Astrocyte (in vitro differentiated cells and primary cell): Measurements from ENCODE around the gene CAPS. TPM values are rescaled to one million over a fixed set of nuclear protein-coding genes. Genes with fewer than 3 reads are reported as not detected.

Experiments used
- DNase-seq: peaks from one replicate; pipeline ENCODE4 v3.0.0-alpha.2; 2010; ENCODE audit warnings: low read depth
- FAIRE-seq: peaks from 2 replicates; lab custom pipeline; 2011; peaks lifted over from hg19 to GRCh38; lab: Jason Lieb, UNC
- H2AFZ ChIP-seq: 2 replicates; pipeline ENCODE4 v1.6.0; 2012; ENCODE audit warnings: low read depth, low read length, inconsistent platforms
- H3K27ac ChIP-seq: 2 replicates; pipeline ENCODE4 v1.5.1; 2011; ENCODE audit warnings: low read depth, low read length, inconsistent platforms
- H3K27me3 ChIP-seq: 2 replicates; pipeline ENCODE4 v1.6.0; 2011; ENCODE audit warnings: low read length, inconsistent platforms; ENCODE audit not compliant: insufficient read depth
- H3K36me3 ChIP-seq: 2 replicates; pipeline ENCODE4 v1.5.1; 2011; ENCODE audit warnings: low read length, inconsistent platforms; ENCODE audit not compliant: insufficient read depth
- H3K4me1 ChIP-seq: 2 replicates; pipeline ENCODE4 v1.5.1; 2011; ENCODE audit warnings: low read length, inconsistent platforms; ENCODE audit not compliant: insufficient read depth
- H3K4me2 ChIP-seq: 2 replicates; pipeline ENCODE4 v1.6.0; 2012; ENCODE audit warnings: low read length, inconsistent platforms
- H3K4me3 ChIP-seq: 2 replicates; pipeline ENCODE4 v1.5.1; 2011; ENCODE audit warnings: low read depth, mild to moderate bottlenecking, low read length, inconsistent platforms; ENCODE audit not compliant: insufficient read depth
- H3K79me2 ChIP-seq: 2 replicates; pipeline ENCODE4 v1.6.0; 2012; ENCODE audit warnings: mild to moderate bottlenecking, low read length, inconsistent platforms; ENCODE audit not compliant: insufficient read depth
- H3K9ac ChIP-seq: 2 replicates; pipeline ENCODE4 v1.6.0; 2012; ENCODE audit warnings: mild to moderate bottlenecking, low read length, inconsistent platforms
- H3K9me3 ChIP-seq: 2 replicates; pipeline ENCODE4 v1.5.1; 2012; ENCODE audit warnings: low read depth, mild to moderate bottlenecking, low read length, inconsistent platforms; ENCODE audit not compliant: insufficient read depth
- H4K20me1 ChIP-seq: 2 replicates; pipeline ENCODE4 v1.6.0; 2012; ENCODE audit warnings: low read length, inconsistent platforms; ENCODE audit not compliant: insufficient read depth
- H3K27ac Mint-ChIP-seq: one replicate; pipeline ENCODE4 v1.8.0; 2021; ENCODE audit warnings: mild to moderate bottlenecking, mixed read lengths; ENCODE audit not compliant: unreplicated experiment
- H3K27me3 Mint-ChIP-seq: one replicate; pipeline ENCODE4 v1.8.0; 2021; ENCODE audit warnings: low read depth, mixed read lengths; ENCODE audit not compliant: unreplicated experiment
- H3K36me3 Mint-ChIP-seq: one replicate; pipeline ENCODE4 v1.8.0; 2021; ENCODE audit warnings: low read depth, mixed read lengths; ENCODE audit not compliant: unreplicated experiment
- H3K4me1 Mint-ChIP-seq: one replicate; pipeline ENCODE4 v1.8.0; 2021; ENCODE audit warnings: low read depth, mixed read lengths; ENCODE audit not compliant: unreplicated experiment
- H3K4me3 Mint-ChIP-seq: one replicate; pipeline ENCODE4 v1.8.0; 2021; ENCODE audit warnings: mild to moderate bottlenecking, moderate library complexity, mixed read lengths; ENCODE audit not compliant: unreplicated experiment
- H3K9me3 Mint-ChIP-seq: one replicate; pipeline ENCODE4 v1.8.0; 2021; ENCODE audit warnings: mild to moderate bottlenecking, mixed read lengths; ENCODE audit not compliant: unreplicated experiment
- CTCF ChIP-seq: IDR thresholded peaks from 2 replicates; pipeline ENCODE4 v1.5.1; 2011; ENCODE audit warnings: low read depth, mild to moderate bottlenecking, inconsistent platforms, low read length, moderate library complexity; ENCODE audit not compliant: insufficient read depth
- EZH2 ChIP-seq: IDR thresholded peaks from 2 replicates; pipeline ENCODE4 v1.6.1; 2012; ENCODE audit warnings: mild to moderate bottlenecking, low read length, inconsistent platforms; ENCODE audit not compliant: insufficient read depth
- total RNA-seq: library from RNA; stranded (reverse); gene quantifications from 2 replicates; pipeline ENCODE4 v1.2.1, GENCODE V29; 2021

CAPS gene
- total RNA-seq, 1 donor from 2014 or later: 6.2 TPM

GRCh38 chr19:5925830-5926427 is 11.9 kb downstream of the CAPS start:
- Histone ChIP-seq H3K36me3 (peaks cover 38% of the 10 kb centered on the region), H4K20me1 (peaks cover 1% of the 10 kb centered on the region), H3K4me3 (no peak overlapping the region), H3K4me2 (no peak overlapping the region), H3K27ac (no peak overlapping the region), H3K9me3 (no peaks in the 10 kb centered on the region), H3K4me1 (no peaks in the 10 kb centered on the region), H3K9ac (no peak overlapping the region), H3K79me2 (no peaks in the 10 kb centered on the region), H3K27me3 (no peaks in the 10 kb centered on the region), H2AFZ (no peak overlapping the region)
- Mint-ChIP-seq H3K36me3 (peaks cover 13% of the 10 kb centered on the region), H3K9me3 (no peaks in the 10 kb centered on the region), H3K27ac (no peak overlapping the region), H3K4me3 (no peak overlapping the region), H3K4me1 (no peaks in the 10 kb centered on the region), H3K27me3 (no peaks in the 10 kb centered on the region)
- DNase-seq (no peak), FAIRE-seq (no peak)
- TF ChIP-seq EZH2 (no peak), CTCF (no peak)

- no peak overlapping the region for H2AFZ ChIP-seq
- FAIRE-seq: no peak
- H4K20me1 ChIP-seq: peaks cover 5% of the 10 kb centered on the region
- no peak overlapping the region for H3K4me3 ChIP-seq
- Mint-ChIP-seq H3K27ac (no peak overlapping the region), H3K4me1 (no peaks in the 10 kb centered on the region), H3K36me3 (peaks cover 11% of the 10 kb centered on the region), H3K27me3 (no peaks in the 10 kb centered on the region), H3K9me3 (no peaks in the 10 kb centered on the region), H3K4me3 (no peak overlapping the region)
- no peak overlapping the region for H3K27ac ChIP-seq
- H3K9me3 ChIP-seq: no peaks in the 10 kb centered on the region
- DNase-seq: no peak
- no peak overlapping the region for H3K4me2 ChIP-seq
- H3K9ac ChIP-seq: no peak overlapping the region
- H3K27me3 ChIP-seq: no peaks in the 10 kb centered on the region
- H3K4me1 ChIP-seq: no peaks in the 10 kb centered on the region
- H3K36me3 ChIP-seq: peaks cover 37% of the 10 kb centered on the region
- TF ChIP-seq EZH2 (no peak), CTCF (no peak)
- H3K79me2 ChIP-seq: no peaks in the 10 kb centered on the region
Measured at GRCh38 chr19:5926641-5927440, 12.8 kb downstream of the CAPS start.

GRCh38 chr19:5927441-5927821 is 13.4 kb downstream of the CAPS start:
- no peak overlapping the region for H3K4me3 Mint-ChIP-seq
- H3K27ac Mint-ChIP-seq: no peak overlapping the region
- TF ChIP-seq CTCF (no peak), EZH2 (no peak)
- no peak overlapping the region for H3K4me3 ChIP-seq
- H3K4me1 ChIP-seq: no peaks in the 10 kb centered on the region
- H3K27me3 ChIP-seq: no peaks in the 10 kb centered on the region
- peaks cover 5% of the 10 kb centered on the region for H4K20me1 ChIP-seq
- no peak overlapping the region for H3K4me2 ChIP-seq
- H3K36me3 ChIP-seq: peaks cover 39% of the 10 kb centered on the region
- H2AFZ ChIP-seq: no peak overlapping the region
- H3K4me1 Mint-ChIP-seq: no peaks in the 10 kb centered on the region
- no peaks in the 10 kb centered on the region for H3K9me3 ChIP-seq
- DNase-seq (no peak), FAIRE-seq (no peak)
- no peak overlapping the region for H3K9ac ChIP-seq
- no peaks in the 10 kb centered on the region for H3K9me3 Mint-ChIP-seq
- no peaks in the 10 kb centered on the region for H3K27me3 Mint-ChIP-seq
- no peaks in the 10 kb centered on the region for H3K79me2 ChIP-seq
- peaks cover 9% of the 10 kb centered on the region for H3K36me3 Mint-ChIP-seq
- no peak overlapping the region for H3K27ac ChIP-seq
